ENCODE measurements around the gene PTPRN. TPM values are rescaled to one million over a fixed set of nuclear protein-coding genes. Genes with fewer than 3 reads are reported as not detected.

PTPRN gene
- total and polyA plus RNA-seq, 11 donors: 0.12 to 0.93 (median 0.39) TPM; not detected in 7

GRCh38 chr2:219254590-219255201, 54.5 kb downstream of the PTPRN start:
- intact Hi-C loops (cut with DNase I): no loop called here
- TF ChIP-seq CTCF (IDR thresholded peaks at IDR 0.05): no peak
- no peak for TF ChIP-seq POLR2A (IDR thresholded peaks at IDR 0.05)
- DNase-seq (peak in 1 of 5 donors; percentile 39), ATAC-seq (peak in 2 of 4 donors; percentile 14 to 15)
- peak overlapping the region; percentile 54 to 92 (median 74) for H3K4me3 ChIP-seq
- peak overlapping the region in 10 of 12 donors; percentile 82 to 91 (median 87) for H3K27ac ChIP-seq
- peaks cover 0 to 17% (median 9%) of the 10 kb centered on the region in 9 donors for H3K36me3 ChIP-seq
- H3K9me3 ChIP-seq: no peaks in the 10 kb centered on the region
- WGBS, 4 donors: 20 to 28% (median 26%) methylated on average over 9 to 12 of the region's 12 CpGs
- peaks cover 0 to 24% (median 0%) of the 10 kb centered on the region in 9 donors for H3K27me3 ChIP-seq
- H3K4me1 ChIP-seq: peaks cover under 1 to 49% (median 31%) of the 10 kb centered on the region in 12 donors

GRCh38 chr2:219253753-219254589, 55.2 kb downstream of the PTPRN start, which contains the start of gene TUBA4A:
TSS of gene TUBA4A (minus strand) at chr2:219253918. CDS start at chr2:219253858, 60 bp downstream.
- peaks cover 0 to 23% (median 12%) of the 10 kb centered on the region in 9 donors for H3K36me3 ChIP-seq
- 0 to 1% (median 0%) methylated on average over 35 to 76 of the region's 76 CpGs for WGBS, 4 donors
- peak within 1 kb of the TSS; percentile 54 to 92 (median 74) for H3K4me3 ChIP-seq
- peaks cover 0 to 24% (median 0%) of the 10 kb centered on the region in 9 donors for H3K27me3 ChIP-seq
- H3K4me1 ChIP-seq: peaks cover 6 to 57% (median 39%) of the 10 kb centered on the region in 12 donors
- TF ChIP-seq CTCF (IDR thresholded peaks at IDR 0.05) (peak in 5 of 12 donors; percentile 13 to 26 (median 19)), POLR2A (IDR thresholded peaks at IDR 0.05) (peak; percentile 88 to 99)
- ATAC-seq: peak; percentile 82 to 93 (median 92)
- H3K27ac ChIP-seq: peak within 1 kb of the TSS; percentile 7 to 91 (median 87)
- peak; percentile 86 to 93 (median 88) for DNase-seq
- intact Hi-C loops (cut with DNase I): loop anchor here in 1 of 10 donors (2.0 kb wide), 1 partner anchor 25 kb away; the partner anchor contains the start of gene DNAJB2
- no peaks in the 10 kb centered on the region for H3K9me3 ChIP-seq

DNA sequence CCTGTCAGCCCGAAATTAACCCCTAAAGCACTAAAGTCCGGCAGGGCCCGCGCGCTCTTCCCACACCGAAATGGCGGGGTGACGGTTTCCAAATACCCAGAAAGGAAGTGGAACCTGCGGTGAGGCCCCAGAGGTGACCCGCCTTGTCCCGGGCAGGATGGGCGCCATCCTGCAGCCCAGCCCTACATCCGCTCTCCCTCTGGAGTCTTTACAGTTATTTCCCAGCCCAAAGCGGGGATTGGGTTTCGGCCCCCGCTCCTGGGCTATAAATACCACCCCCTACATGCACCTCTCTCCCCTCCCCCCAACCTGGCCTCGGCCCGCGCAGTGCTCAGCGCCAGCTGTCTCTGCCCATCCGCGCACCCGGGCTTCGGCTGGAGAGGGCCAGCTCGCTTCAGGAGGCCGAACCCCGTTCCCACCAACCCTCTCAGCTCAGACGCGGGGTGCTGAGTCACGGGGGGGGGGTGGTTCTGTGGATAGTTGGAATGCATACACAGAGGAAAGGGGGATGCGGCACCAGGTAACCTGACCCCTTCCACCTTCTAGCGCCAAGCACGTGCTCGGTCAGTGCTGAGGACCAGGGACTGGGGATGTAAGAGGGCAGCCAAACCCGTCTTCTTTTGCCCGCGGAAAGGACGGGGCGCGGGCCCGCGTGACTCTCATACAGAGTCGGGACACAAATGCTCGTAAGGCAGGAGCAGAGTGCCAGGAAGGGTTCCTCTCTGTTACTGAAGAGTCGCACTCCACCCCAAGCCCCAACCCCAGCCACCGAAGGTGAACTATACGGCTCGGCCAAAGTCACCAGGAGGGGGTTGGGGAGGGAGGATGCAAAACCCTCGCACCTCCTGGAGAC, 56.1 kb downstream of the PTPRN start, which contains the start of gene TUBA4B:
TUBA4B (plus strand) TSS at position 344 of the 853 bp plus-strand sequence; CDS start at position 509, 165 bp downstream.
- Histone ChIP-seq H3K36me3 (peaks cover 0 to 31% (median 16%) of the 10 kb centered on the region in 9 donors), H3K27ac (peak within 1 kb of the TSS; percentile 7 to 91 (median 87)), H3K9me3 (no peaks in the 10 kb centered on the region), H3K4me3 (peak within 1 kb of the TSS; percentile 54 to 92 (median 74)), H3K4me1 (peaks cover 6 to 65% (median 44%) of the 10 kb centered on the region in 12 donors), H3K27me3 (peaks cover 0 to 19% (median 0%) of the 10 kb centered on the region in 9 donors)
- intact Hi-C loops (cut with DNase I): loop anchor here in 1 of 10 donors (2.0 kb wide), 1 partner anchor 26 kb away; the partner anchor contains the start of gene DNAJB2
- DNase-seq (peak; percentile 43 to 75 (median 48)), ATAC-seq (peak; percentile 4 to 59 (median 31))
- TF ChIP-seq CTCF (IDR thresholded peaks at IDR 0.05): no peak
- no peak for TF ChIP-seq POLR2A (IDR thresholded peaks at IDR 0.05)
- WGBS, 4 donors: 2% methylated on average over 40 to 49 of the region's 49 CpGs
